Sigmoid colon (tissue), 7 donors: ENCODE data around the gene GPN2. TPM values are rescaled to one million over a fixed set of nuclear protein-coding genes. Genes with fewer than 3 reads are reported as not detected.

Experiments used
- DNase-seq: peaks from one replicate; pipeline ENCODE4 v3.0.0-alpha.2; 2019
- H3K27ac ChIP-seq, 4 donors: fragments of 200-600 bp; sonication (generic); one replicate each; pipeline ENCODE4 v1.5.1; 2016 to 2019; ENCODE audit warnings: mild to moderate bottlenecking in 1 of 4
- H3K27me3 ChIP-seq, 3 donors: fragments of 200-600 bp; sonication (generic); one replicate each; pipeline ENCODE4 v1.5.1; 2019; ENCODE audit warnings: mild to moderate bottlenecking in 1 of 3
- H3K36me3 ChIP-seq, 4 donors: fragments of 200-600 bp; sonication (generic); one replicate each; pipeline ENCODE4 v1.5.1; 2016 to 2019
- H3K4me1 ChIP-seq, 4 donors: fragments of 200-600 bp; sonication (generic); one replicate each; pipeline ENCODE4 v1.5.1; 2017 to 2019
- H3K4me3 ChIP-seq, 4 donors: fragments of 200-600 bp; sonication (generic); one replicate each; pipeline ENCODE4 v1.5.1; 2017 to 2019; ENCODE audit warnings: mild to moderate bottlenecking in 2 of 4, moderate library complexity in 1 of 4
- H3K9me3 ChIP-seq, 4 donors: fragments of 200-600 bp in 3 of 4; sonication (generic) in 3 of 4; one replicate each; pipeline versions ENCODE4 v1.5.1 to v1.6.1; 2013 to 2019
- CTCF ChIP-seq, 4 experiments: fragments of 450-650 bp in 3 of 4; fragments of 200-600 bp in 1 of 4; IDR thresholded peaks; one replicate each; pipeline ENCODE4 v1.5.1; 2016 to 2019; ENCODE audit warnings: antibody characterized with exemption in 4 of 4, mild to moderate bottlenecking in 3 of 4, moderate library complexity in 2 of 4
- EP300 ChIP-seq, 4 donors: sonication (generic); formaldehyde crosslinking; IDR thresholded peaks; one replicate each; pipeline ENCODE4 v1.6.1; 2017; ENCODE audit warnings: antibody characterized with exemption in 4 of 4
- POLR2A ChIP-seq, 2 donors: fragments of 450-650 bp; IDR thresholded peaks; one replicate each; pipeline ENCODE4 v1.6.1; 2016; ENCODE audit warnings: antibody characterized with exemption in 2 of 2, mild to moderate bottlenecking in 2 of 2, moderate library complexity in 2 of 2
- POLR2AphosphoS5 ChIP-seq, 4 donors: sonication (generic); formaldehyde crosslinking; IDR thresholded peaks; one replicate each; pipeline ENCODE4 v1.6.1; 2017; ENCODE audit warnings: antibody characterized with exemption in 4 of 4
- WGBS, 2 donors: extraction: QIAGEN DNeasy Blood & Tissue Kit; methylation state at CpG; one replicate each; pipeline ENCODE4 v1.1.7; 2013; 5-methylcytosine and 5-hydroxymethylcytosine counted together
- intact Hi-C: fragments of 100-400 bp; cut with DNase I; formaldehyde crosslinking; loops from one replicate; pipeline ENCODE4 v1.15.1; 2023
- polyA plus RNA-seq, 3 donors: library from polyadenylated mRNA; stranded (reverse); fragments of 200-250 nt; gene quantifications; one replicate each; pipeline ENCODE4 v1.2.3, GENCODE V29; 2013
- total RNA-seq, 4 donors: library from RNA; depleted of rRNA; stranded (reverse); fragments of >200 nt; gene quantifications; one replicate each; pipeline ENCODE4 v1.1.0, GENCODE V29; 2016
- donor health status: healthy with polysubstance abuse.
- donor health status: Bipolar disorder and iron deficiency.
- donor health status: healthy.

Gene GPN2
- total and polyA plus RNA-seq, 7 donors, result 7.4 to 18.6 (median 11.0) TPM

GRCh38 chr1:26829184-26829911 lies 60.7 kb downstream of the GPN2 start:
- TF ChIP-seq CTCF (IDR thresholded peaks at IDR 0.05), result no peak
- TF ChIP-seq POLR2A (IDR thresholded peaks at IDR 0.05), result no peak
- no peak for TF ChIP-seq EP300 (IDR thresholded peaks at IDR 0.05)
- TF ChIP-seq POLR2AphosphoS5 (IDR thresholded peaks at IDR 0.05), result no peak
- DNase-seq, result no peak
- WGBS, 2 donors, result 88 to 90% methylated on average over 6 of the region's 6 CpGs
- intact Hi-C loops, result no loop called here
- no peaks in the 10 kb centered on the region for H3K9me3 ChIP-seq
- no peak overlapping the region for H3K4me3 ChIP-seq
- peaks cover 15 to 27% (median 18%) of the 10 kb centered on the region in 4 donors for H3K36me3 ChIP-seq
- H3K4me1 ChIP-seq, result peaks cover 0 to 40% (median 33%) of the 10 kb centered on the region in 4 donors
- H3K27ac ChIP-seq, result no peak overlapping the region
- no peaks in the 10 kb centered on the region for H3K27me3 ChIP-seq

GRCh38 chr1:26828411-26828991 lies 61.6 kb downstream of the GPN2 start:
- H3K27me3 ChIP-seq, result no peaks in the 10 kb centered on the region
- intact Hi-C loops, result no loop called here
- H3K27ac ChIP-seq, result peak overlapping the region in 1 of 4 donors; percentile 86
- peaks cover 0 to 40% (median 33%) of the 10 kb centered on the region in 4 donors for H3K4me1 ChIP-seq
- 53 to 66% methylated on average over 4 of the region's 4 CpGs for WGBS, 2 donors
- H3K36me3 ChIP-seq, result peaks cover 8 to 19% (median 11%) of the 10 kb centered on the region in 4 donors
- no peak for TF ChIP-seq POLR2AphosphoS5 (IDR thresholded peaks at IDR 0.05)
- TF ChIP-seq CTCF (IDR thresholded peaks at IDR 0.05), result no peak
- no peak for TF ChIP-seq EP300 (IDR thresholded peaks at IDR 0.05)
- no peak for TF ChIP-seq POLR2A (IDR thresholded peaks at IDR 0.05)
- H3K9me3 ChIP-seq, result no peaks in the 10 kb centered on the region
- DNase-seq, result no peak
- no peak overlapping the region for H3K4me3 ChIP-seq

GRCh38 chr1:26827663-26828062 lies 62.4 kb downstream of the GPN2 start:
- intact Hi-C loops, result no loop called here
- Histone ChIP-seq H3K4me1 (peaks cover 0 to 40% (median 33%) of the 10 kb centered on the region in 4 donors), H3K27me3 (no peaks in the 10 kb centered on the region), H3K9me3 (no peaks in the 10 kb centered on the region), H3K27ac (peak overlapping the region; percentile 73 to 86 (median 83)), H3K36me3 (peaks cover 0 to 10% (median 3%) of the 10 kb centered on the region in 4 donors), H3K4me3 (peak overlapping the region; percentile 68 to 90 (median 86))
- TF ChIP-seq POLR2A (IDR thresholded peaks at IDR 0.05) (no peak), EP300 (IDR thresholded peaks at IDR 0.05) (no peak), POLR2AphosphoS5 (IDR thresholded peaks at IDR 0.05) (no peak), CTCF (IDR thresholded peaks at IDR 0.05) (no peak)
- DNase-seq, result no peak
- 38 to 54% methylated on average over 11 of the region's 11 CpGs for WGBS, 2 donors

GRCh38 chr1:26827106-26827604 lies 62.9 kb downstream of the GPN2 start:
- Histone ChIP-seq H3K36me3 (peaks cover 0 to 5% (median under 1%) of the 10 kb centered on the region in 4 donors), H3K4me3 (peak overlapping the region; percentile 68 to 90 (median 86)), H3K27me3 (no peaks in the 10 kb centered on the region), H3K4me1 (peaks cover 0 to 40% (median 33%) of the 10 kb centered on the region in 4 donors), H3K9me3 (no peaks in the 10 kb centered on the region), H3K27ac (peak overlapping the region; percentile 73 to 86 (median 83))
- TF ChIP-seq POLR2AphosphoS5 (IDR thresholded peaks at IDR 0.05) (no peak), CTCF (IDR thresholded peaks at IDR 0.05) (no peak), POLR2A (IDR thresholded peaks at IDR 0.05) (no peak), EP300 (IDR thresholded peaks at IDR 0.05) (no peak)
- intact Hi-C loops, result no loop called here
- DNase-seq, result no peak
- WGBS, 2 donors, result 1% methylated on average over 17 of the region's 17 CpGs
